Peyer's patch (tissue), 4 donors: ENCODE results near the gene RUVBL1.

ENCODE experiments used
- CTCF ChIP-seq, 6 experiments: fragments of 450-650 bp in 4 of 6; fragments of 200-600 bp in 2 of 6; sonication (generic) in 1 of 6; IDR thresholded peaks; one replicate each; pipeline ENCODE4 v1.5.1; 2017 to 2019; ENCODE audit warnings: antibody characterized with exemption in 6 of 6, mild to moderate bottlenecking in 3 of 6, moderate library complexity in 1 of 6
- POLR2A ChIP-seq, 2 donors: fragments of 450-650 bp; IDR thresholded peaks; one replicate each; pipeline ENCODE4 v1.5.1; 2017; ENCODE audit warnings: antibody characterized with exemption in 2 of 2, mild to moderate bottlenecking in 2 of 2, moderate library complexity in 2 of 2

DNA sequence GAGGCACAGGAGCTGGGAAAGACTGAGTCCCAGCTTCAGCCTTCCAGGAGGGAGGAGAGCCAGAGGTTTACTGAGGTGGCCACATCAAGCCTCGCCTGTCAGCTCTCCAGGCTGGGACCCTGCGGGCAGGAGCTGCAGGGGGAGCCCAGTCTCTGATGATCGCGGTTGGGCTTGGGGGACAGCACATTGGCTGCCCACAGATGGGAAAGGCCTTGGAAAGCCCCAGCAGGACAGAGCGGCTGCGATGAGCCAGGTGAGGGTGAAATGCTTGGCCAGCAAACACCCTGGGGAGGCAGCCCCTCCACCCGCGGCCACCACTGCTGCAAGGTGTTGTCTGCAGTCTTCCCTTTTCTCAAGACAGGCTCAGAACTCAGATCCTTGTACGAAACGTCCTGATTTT lies 40.2 kb downstream of the RUVBL1 start:
- no peak for TF ChIP-seq CTCF (IDR thresholded peaks at IDR 0.05)
- TF ChIP-seq POLR2A (IDR thresholded peaks at IDR 0.05) = no peak
